WTC11 (cell line): ENCODE results near the gene TMEM255A. TPM values are rescaled to one million over a fixed set of nuclear protein-coding genes. Genes with fewer than 3 reads are reported as not detected.

Experiments
- ATAC-seq: fragments of 200-7000 bp; cut with Tn5 transposase; 2 replicates; pipeline ENCODE4 v1.10.0; 2021; ENCODE audit warnings: mild to moderate bottlenecking, moderate library complexity
- CTCF ChIA-PET: fragments of 300-600 bp; sonication (Branson Sonifier 250); formaldehyde crosslinking; loops from one replicate; lab custom pipeline; 2021; ENCODE audit warnings: antibody characterized with exemption; lab: Charles Lee
- POLR2A ChIA-PET: fragments of 350-600 bp; sonication (Branson Sonifier 250); formaldehyde crosslinking; loops from one replicate; lab custom pipeline; 2021; ENCODE audit warnings: antibody characterized with exemption; lab: Charles Lee
- DNase-seq: peaks from one replicate; pipeline ENCODE4 v3.0.0; 2021; ENCODE audit warnings: low spot score
- H3K27ac Mint-ChIP-seq: 2 replicates; pipeline ENCODE4 v1.8.0; 2021; ENCODE audit warnings: mixed read lengths
- H3K27me3 Mint-ChIP-seq: 2 replicates; pipeline ENCODE4 v1.8.0; 2021; ENCODE audit warnings: low read depth, mild to moderate bottlenecking, moderate library complexity, mixed read lengths
- H3K36me3 Mint-ChIP-seq: 2 replicates; pipeline ENCODE4 v1.8.0; 2021; ENCODE audit warnings: mixed read lengths
- H3K4me1 Mint-ChIP-seq: 2 replicates; pipeline ENCODE4 v1.8.0; 2022; ENCODE audit warnings: mixed read lengths
- H3K4me3 Mint-ChIP-seq: 2 replicates; pipeline ENCODE4 v1.8.0; 2021; ENCODE audit warnings: mild to moderate bottlenecking, moderate library complexity, mixed read lengths
- H3K9me3 Mint-ChIP-seq: 2 replicates; pipeline ENCODE4 v1.8.0; 2021; ENCODE audit warnings: mixed read lengths
- ATF6 ChIP-seq: sonication (generic); formaldehyde crosslinking; IDR thresholded peaks from 2 replicates; pipeline ENCODE4 v1.8.1; 2023; ENCODE audit warnings: mild to moderate bottlenecking, missing genetic modification reagents
- CBFB ChIP-seq: sonication (generic); formaldehyde crosslinking; IDR thresholded peaks from 2 replicates; pipeline ENCODE4 v1.8.1; 2022; ENCODE audit warnings: mild to moderate bottlenecking, low read depth, missing genetic modification reagents
- EMX1 ChIP-seq: fragments of 250-450 bp; sonication (Bioruptor Pico); IDR thresholded peaks from 2 replicates; pipeline ENCODE4 v1.8.0; 2021; ENCODE audit warnings: mild to moderate bottlenecking
- FOXJ3 ChIP-seq: sonication (generic); formaldehyde crosslinking; IDR thresholded peaks from 2 replicates; pipeline ENCODE4 v1.9.0; 2021; ENCODE audit warnings: missing genetic modification reagents, mild to moderate bottlenecking, borderline replicate concordance
- FOXK1 ChIP-seq: sonication (generic); formaldehyde crosslinking; IDR thresholded peaks from 2 replicates; pipeline ENCODE4 v1.8.0; 2022; ENCODE audit warnings: mild to moderate bottlenecking, moderate library complexity, missing genetic modification reagents
- FOXP1 ChIP-seq: sonication (generic); formaldehyde crosslinking; IDR thresholded peaks from 2 replicates; pipeline ENCODE4 v1.8.0; 2022; ENCODE audit warnings: missing genetic modification reagents, mild to moderate bottlenecking, moderate library complexity, borderline replicate concordance
- GRHL2 ChIP-seq: fragments of 250-450 bp; sonication (Bioruptor Pico); IDR thresholded peaks from 2 replicates; pipeline ENCODE4 v1.8.0; 2022; ENCODE audit warnings: mild to moderate bottlenecking, moderate library complexity; ENCODE audit not compliant: insufficient replicate concordance, severe bottlenecking
- GTF2I ChIP-seq: fragments of 250-450 bp; sonication (Bioruptor Pico); conservative IDR thresholded peaks from 2 replicates; pipeline ENCODE4 v1.4.0; 2021; ENCODE audit warnings: mild to moderate bottlenecking
- MLX ChIP-seq: sonication (generic); formaldehyde crosslinking; IDR thresholded peaks from 2 replicates; pipeline ENCODE4 v1.8.1; 2023; ENCODE audit warnings: mild to moderate bottlenecking, missing genetic modification reagents, moderate library complexity
- MYBL2 ChIP-seq: sonication (generic); formaldehyde crosslinking; IDR thresholded peaks from 2 replicates; pipeline ENCODE4 v1.8.1; 2023; ENCODE audit warnings: mild to moderate bottlenecking, moderate library complexity, missing genetic modification reagents
- NFATC4 ChIP-seq: fragments of 250-450 bp; sonication (Bioruptor Pico); IDR thresholded peaks from 2 replicates; pipeline ENCODE4 v1.9.0; 2021; ENCODE audit warnings: mild to moderate bottlenecking
- NFYB ChIP-seq: sonication (generic); formaldehyde crosslinking; conservative IDR thresholded peaks from 2 replicates; pipeline ENCODE4 v1.8.0; 2022; ENCODE audit warnings: low read depth, missing genetic modification reagents
- NR3C1 ChIP-seq: sonication (generic); formaldehyde crosslinking; conservative IDR thresholded peaks from 2 replicates; pipeline ENCODE4 v1.8.1; 2023; ENCODE audit warnings: low read depth, mild to moderate bottlenecking, missing genetic modification reagents
- OVOL2 ChIP-seq: fragments of 250-450 bp; sonication (Bioruptor Pico); IDR thresholded peaks from 2 replicates; pipeline ENCODE4 v1.9.0; 2021; ENCODE audit warnings: mild to moderate bottlenecking, borderline replicate concordance
- PRDM15 ChIP-seq: sonication (generic); formaldehyde crosslinking; IDR thresholded peaks from 2 replicates; pipeline ENCODE4 v1.8.0; 2022; ENCODE audit warnings: missing genetic modification reagents
- RORB ChIP-seq: fragments of 250-450 bp; sonication (Bioruptor Pico); IDR thresholded peaks from 2 replicates; pipeline ENCODE4 v1.9.0; 2021; ENCODE audit warnings: mild to moderate bottlenecking
- TCF7 ChIP-seq: sonication (generic); formaldehyde crosslinking; IDR thresholded peaks from 2 replicates; pipeline ENCODE4 v1.8.0; 2022; ENCODE audit warnings: mild to moderate bottlenecking, low read depth, missing genetic modification reagents, moderate library complexity
- USF2 ChIP-seq: sonication (generic); formaldehyde crosslinking; IDR thresholded peaks from 2 replicates; pipeline ENCODE4 v1.8.1; 2023; ENCODE audit warnings: mild to moderate bottlenecking, missing genetic modification reagents, moderate library complexity
- ZNF121 ChIP-seq: sonication (generic); formaldehyde crosslinking; IDR thresholded peaks from 2 replicates; pipeline ENCODE4 v1.8.0; 2023; ENCODE audit warnings: missing genetic modification reagents
- ZNF138 ChIP-seq: sonication (generic); formaldehyde crosslinking; conservative IDR thresholded peaks from 2 replicates; pipeline ENCODE4 v1.8.1; 2022; ENCODE audit warnings: mild to moderate bottlenecking, moderate library complexity, missing genetic modification reagents
- ZNF263 ChIP-seq: sonication (generic); formaldehyde crosslinking; IDR thresholded peaks from 2 replicates; pipeline ENCODE4 v1.8.1; 2022; ENCODE audit warnings: low read depth, mild to moderate bottlenecking, moderate library complexity, missing genetic modification reagents
- ZNF532 ChIP-seq: fragments of 250-450 bp; sonication (Bioruptor Pico); IDR thresholded peaks from 2 replicates; pipeline ENCODE4 v1.9.0; 2021; ENCODE audit warnings: mild to moderate bottlenecking, borderline replicate concordance
- total RNA-seq: library from RNA; stranded (reverse); gene quantifications from 3 replicates; pipeline ENCODE4 v1.2.3, GENCODE V29; 2021

TMEM255A gene
- total RNA-seq, 1 experiment from 2014 or later: 0.61 TPM

- Mint-ChIP-seq H3K27ac (no peak overlapping the region), H3K36me3 (no peaks in the 10 kb centered on the region), H3K4me3 (no peak overlapping the region), H3K27me3 (peaks cover 36% of the 10 kb centered on the region), H3K4me1 (peaks cover 37% of the 10 kb centered on the region), H3K9me3 (no peaks in the 10 kb centered on the region)
- CTCF ChIA-PET: interaction anchor here (0.7 to 1.2 kb wide), 4 partner anchors 52 to 184 kb away, joined by 3 to 5 read pairs (median 4); partner anchors contain the start of gene ZBTB33
- TF ChIP-seq USF2: peak; percentile 26; the same call in 1 of the 2 replicates
- no peak for TF ChIP-seq ZNF121 (CRISPR knock-in tag)
- POLR2A ChIA-PET: interaction anchor here (0.5 kb wide), 1 partner anchor 58 kb away, joined by 3 read pairs; no protein-coding TSS in a partner anchor
- peak; percentile 81 for ATAC-seq
- DNase-seq: peak; percentile 10
Measured at GRCh38 chrX:120302434-120302833, 8.8 kb downstream of the TMEM255A start.

- ChIA-PET POLR2A (interaction anchor here (0.5 kb wide), 1 partner anchor 59 kb away, joined by 3 read pairs; no protein-coding TSS in a partner anchor), CTCF (interaction anchor here (0.9 to 1.5 kb wide), 3 partner anchors 52 to 184 kb away, joined by 3 to 5 read pairs (median 4); partner anchors contain the start of gene ZBTB33)
- DNase-seq (no peak), ATAC-seq (no peak)
- H3K4me3 Mint-ChIP-seq: no peak overlapping the region
- peaks cover 34% of the 10 kb centered on the region for H3K4me1 Mint-ChIP-seq
- no peak overlapping the region for H3K27ac Mint-ChIP-seq
- no peaks in the 10 kb centered on the region for H3K36me3 Mint-ChIP-seq
- no peak for TF ChIP-seq RORB
- no peak for TF ChIP-seq GTF2I (CRISPR knock-in tag)
- no peak for TF ChIP-seq OVOL2
- TF ChIP-seq ZNF532 (CRISPR knock-in tag): no peak
- TF ChIP-seq NR3C1 (CRISPR knock-in tag): no peak
- no peak for TF ChIP-seq MLX (CRISPR knock-in tag)
- H3K27me3 Mint-ChIP-seq: peaks cover 31% of the 10 kb centered on the region
- H3K9me3 Mint-ChIP-seq: no peaks in the 10 kb centered on the region
Measured at GRCh38 chrX:120301960-120302359, 9.3 kb downstream of the TMEM255A start.

- no peaks in the 10 kb centered on the region for H3K9me3 Mint-ChIP-seq
- POLR2A ChIA-PET: no interaction called here
- TF ChIP-seq CBFB (no peak), PRDM15 (CRISPR knock-in tag) (no peak), EMX1 (CRISPR knock-in tag) (no peak), FOXP1 (CRISPR knock-in tag) (no peak), ZNF138 (CRISPR knock-in tag) (no peak), GRHL2 (no peak), ATF6 (CRISPR knock-in tag) (no peak), NFATC4 (CRISPR knock-in tag) (no peak), MYBL2 (CRISPR knock-in tag) (no peak), ZNF263 (CRISPR knock-in tag) (no peak), TCF7 (CRISPR knock-in tag) (no peak), FOXJ3 (CRISPR knock-in tag) (no peak), NFYB (CRISPR knock-in tag) (no peak), FOXK1 (CRISPR knock-in tag) (no peak)
Measured at GRCh38 chrX:120301497-120301896, 9.8 kb downstream of the TMEM255A start.

More at GRCh38 chrX:120301497-120301896, 9.8 kb downstream of the TMEM255A start:
- CTCF ChIA-PET: interaction anchor here (0.9 to 1.5 kb wide), 3 partner anchors 51 to 185 kb away, joined by 3 to 5 read pairs (median 4); partner anchors contain the start of gene ZBTB33
- Mint-ChIP-seq H3K4me3 (no peak overlapping the region), H3K4me1 (peaks cover 30% of the 10 kb centered on the region), H3K36me3 (no peaks in the 10 kb centered on the region), H3K27me3 (peaks cover 27% of the 10 kb centered on the region), H3K27ac (no peak overlapping the region)
- DNase-seq (no peak), ATAC-seq (no peak)
